HG03521 (cell line): Measurements from ENCODE around the gene FEM1A.
"Not testable (repeated sequence)": the region's sequence is repeated elsewhere in the genome, so short reads cannot be mapped to it uniquely, and the experiment has no call there.

Experiments
- ATAC-seq: cut with Tn5 transposase; IDR thresholded peaks from one replicate; pipeline ENCODE4 v1.9.1; 2021; ENCODE audit warnings: mild to moderate bottlenecking, moderate library complexity; ENCODE audit not compliant: unreplicated experiment

The FEM1A gene

GRCh38 chr19:4844348-4845179 lies 53.0 kb downstream of the FEM1A start:
- ATAC-seq: no peak

GRCh38 chr19:4845975-4846374 lies 54.4 kb downstream of the FEM1A start:
- ATAC-seq: not testable (repeated sequence)

- ATAC-seq: no peak
These were observed 55.8 kb downstream of the FEM1A start for GRCh38 chr19:4847190-4847973.

- ATAC-seq: no peak
These were observed 57.5 kb downstream of the FEM1A start for GRCh38 chr19:4849019-4849418.
